Heart left ventricle (tissue), 16 donors: ENCODE results near the gene MAD2L2. TPM values are rescaled to one million over a fixed set of nuclear protein-coding genes. Genes with fewer than 3 reads are reported as not detected.

Experiments
- ATAC-seq, 4 donors: fragments of 200-7000 bp; cut with Tn5 transposase; one replicate each; pipeline ENCODE4 v1.9.1; 2020 to 2022; ENCODE audit warnings: moderate library complexity in 4 of 4, mild to moderate bottlenecking in 3 of 4, moderate number of reproducible peaks in 1 of 4
- DNase-seq, 5 donors: peaks; one replicate each; pipeline ENCODE4 v3.0.0-alpha.2; 2020
- H3K27ac ChIP-seq, 12 donors: fragments of 200-600 bp; sonication (generic) in 4 of 12; one replicate each; pipeline versions ENCODE4 v1.5.0 to v1.8.0; 2016 to 2022; ENCODE audit warnings: mild to moderate bottlenecking in 2 of 12
- H3K27me3 ChIP-seq, 9 donors: fragments of 200-600 bp; sonication (generic) in 2 of 9; one replicate each; pipeline versions ENCODE4 v1.5.1 to v1.8.0; 2016 to 2022; ENCODE audit warnings: mild to moderate bottlenecking in 3 of 9
- H3K36me3 ChIP-seq, 9 donors: fragments of 200-600 bp; sonication (generic) in 2 of 9; one replicate each; pipeline versions ENCODE4 v1.5.0 to v1.8.0; 2018 to 2022; ENCODE audit warnings: mild to moderate bottlenecking in 2 of 9
- H3K4me1 ChIP-seq, 12 donors: fragments of 200-600 bp; sonication (generic) in 4 of 12; one replicate each; pipeline versions ENCODE4 v1.5.0 to v1.8.0; 2016 to 2022; ENCODE audit warnings: mild to moderate bottlenecking in 3 of 12
- H3K4me3 ChIP-seq, 12 donors: fragments of 200-600 bp; sonication (generic) in 4 of 12; one replicate each; pipeline versions ENCODE4 v1.5.0 to v1.8.0; 2017 to 2022; ENCODE audit warnings: mild to moderate bottlenecking in 9 of 12, moderate library complexity in 4 of 12
- H3K9me3 ChIP-seq, 12 donors: fragments of 200-600 bp; sonication (generic) in 4 of 12; one replicate each; pipeline versions ENCODE4 v1.5.0 to v1.8.0; 2016 to 2022; ENCODE audit warnings: mild to moderate bottlenecking in 1 of 12
- CTCF ChIP-seq, 12 donors: fragments of 200-600 bp; sonication (generic) in 4 of 12; IDR thresholded peaks; one replicate each; pipeline versions ENCODE4 v1.5.0 to v1.8.0; 2018 to 2022; ENCODE audit warnings: antibody characterized with exemption in 12 of 12, mild to moderate bottlenecking in 5 of 12
- POLR2A ChIP-seq, 2 donors: fragments of 450-650 bp; IDR thresholded peaks; one replicate each; pipeline ENCODE4 v1.6.1; 2017; ENCODE audit warnings: antibody characterized with exemption in 2 of 2, mild to moderate bottlenecking in 2 of 2, moderate library complexity in 2 of 2
- whole genome bisulfite sequencing, 4 donors: extraction: QIAGEN DNeasy Blood & Tissue Kit in 2 of 4; methylation state at CpG; one replicate each; pipeline versions ENCODE4 v1.1.5 to v1.1.7; 2013 to 2018; 5-methylcytosine and 5-hydroxymethylcytosine counted together
- intact Hi-C, 10 donors: fragments of 100-400 bp; cut with DNase I; formaldehyde crosslinking; loops; one replicate each; pipeline versions ENCODE4 v1.11.1 to v1.14.2; 2022
- polyA plus RNA-seq, 2 donors: library from polyadenylated mRNA; stranded (reverse); fragments of 200-250 nt; gene quantifications; one replicate each; pipeline ENCODE4 v1.2.3, GENCODE V29; 2013
- total RNA-seq, 9 donors: library from RNA; depleted of rRNA in 2 of 9; stranded (reverse); fragments of >200 nt in 2 of 9; fragmentation: NEBNext Ultra II Directional in 3 of 9; extraction: Animal tissue kit (Norgen Biotek cat#: 25700) in 3 of 9; gene quantifications; one replicate each; pipeline versions ENCODE4 v1.1.0 to v1.2.4, GENCODE V29; 2016 to 2023
- donor health status: ischemic (EF 13 %, LVEDD 7.1; RV severe dilation, severe dysfunction).
- donor health status: healthy with polysubstance abuse.
- donor health status: DM: no; HTN: yes; CAD: no.
- donor health status: DM: no; HTN: no; CAD: no.
- donor health status: ischemic (EF 25% LVEDD 6.9; RV normal size, moderate dysfunction).
- donor health status: ischemic (EF 25% LVEDD 5.7; RV mildly dilated, moderate dysfunction).
- donor health status: healthy.
- donor health status: DM: yes; HTN: yes; CAD: no.
- donor health status: ischemic (EF 35%, LVEDD 5.7; RV mildly dilated, moderate dysfunction).
- donor health status: nonischemic (EF 11% LVEDD 7.7; RV severe dilation, severe dysfunction).
- donor health status: DM: yes; HTN: yes; CAD: no.
- donor health status: PGD.
- donor health status: ischemic (EF 29% LVEDD 5.4; RV normal size, mild dysfunction).
- donor health status: nonischemic (EF 23%, LVEDD 6.1; RV moderate dilation, normal function).

MAD2L2 gene
- total and polyA plus RNA-seq, 11 donors: 15.9 to 54.2 (median 18.5) TPM

DNA sequence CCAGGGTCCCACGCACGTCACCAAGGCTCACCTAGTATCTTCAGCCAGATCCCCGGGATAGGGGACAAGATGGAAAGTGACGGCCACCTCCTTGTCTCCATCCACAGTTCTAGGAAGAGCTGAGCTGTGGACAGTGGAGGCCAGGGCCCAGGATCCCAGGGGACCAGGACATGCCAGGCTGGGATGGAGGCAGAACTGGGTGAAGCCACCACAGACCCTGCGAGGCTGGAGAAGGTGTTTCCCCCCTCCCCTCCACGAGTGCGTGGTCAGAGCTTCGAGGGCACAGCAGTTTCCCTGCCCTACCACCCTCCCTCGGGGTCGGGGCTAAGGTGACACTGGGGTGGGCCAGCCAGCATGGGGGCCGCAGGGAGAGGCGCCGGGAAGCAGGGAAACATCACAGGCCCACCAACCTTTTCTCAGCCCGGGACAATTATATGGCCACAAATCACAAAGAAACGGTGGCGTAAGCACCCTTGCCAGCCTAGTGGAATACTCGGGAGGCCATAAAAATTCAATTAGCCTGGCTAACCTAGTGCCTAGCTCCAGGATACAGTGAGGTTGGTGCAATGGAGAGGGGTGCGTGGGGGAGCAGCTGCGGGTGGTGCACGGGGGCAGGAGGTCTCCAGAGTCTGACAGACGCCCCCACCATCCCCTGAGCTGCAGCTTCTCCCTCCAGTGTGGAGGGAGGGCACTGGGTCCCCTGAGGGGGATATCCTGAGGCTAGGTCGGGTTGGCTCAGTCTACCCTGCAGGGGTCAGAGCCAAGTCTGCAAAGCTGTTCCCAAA, 23.9 kb upstream of the MAD2L2 start:
- no peak for TF ChIP-seq CTCF (IDR thresholded peaks at IDR 0.05)
- no peak for TF ChIP-seq POLR2A (IDR thresholded peaks at IDR 0.05)
- no peak for ATAC-seq
- no peaks in the 10 kb centered on the region for H3K9me3 ChIP-seq
- WGBS, 4 donors: 76 to 82% (median 79%) methylated on average over 12 to 22 of the region's 22 CpGs
- no peak overlapping the region for H3K27ac ChIP-seq
- H3K36me3 ChIP-seq: no peaks in the 10 kb centered on the region
- intact Hi-C loops: loop anchor here in 2 of 10 donors (5.0 kb wide), 2 partner anchors 33 to 668 kb away; no protein-coding TSS in a partner anchor
- no peak for DNase-seq
- H3K4me3 ChIP-seq: no peak overlapping the region
- H3K27me3 ChIP-seq: peaks cover 6 to 40% (median 17%) of the 10 kb centered on the region in 9 donors
- peaks cover 0 to 29% (median 11%) of the 10 kb centered on the region in 12 donors for H3K4me1 ChIP-seq

- H3K4me3 ChIP-seq: no peak overlapping the region
- 68 to 81% (median 70%) methylated on average over 8 to 11 of the region's 11 CpGs for WGBS, 4 donors
- H3K4me1 ChIP-seq: peaks cover 0 to 29% (median 11%) of the 10 kb centered on the region in 12 donors
- TF ChIP-seq POLR2A (IDR thresholded peaks at IDR 0.05) (no peak), CTCF (IDR thresholded peaks at IDR 0.05) (no peak)
- DNase-seq (no peak), ATAC-seq (no peak)
- no peaks in the 10 kb centered on the region for H3K9me3 ChIP-seq
- no peaks in the 10 kb centered on the region for H3K36me3 ChIP-seq
- H3K27ac ChIP-seq: no peak overlapping the region
- intact Hi-C loops: no loop called here
- H3K27me3 ChIP-seq: peaks cover 6 to 44% (median 17%) of the 10 kb centered on the region in 9 donors
Measured at GRCh38 chr1:11704194-11704529, 23.2 kb upstream of the MAD2L2 start.

- intact Hi-C loops: no loop called here
- no peak for TF ChIP-seq CTCF (IDR thresholded peaks at IDR 0.05)
- TF ChIP-seq POLR2A (IDR thresholded peaks at IDR 0.05): no peak
- no peaks in the 10 kb centered on the region for H3K9me3 ChIP-seq
- DNase-seq: no peak
- no peak for ATAC-seq
- H3K4me3 ChIP-seq: no peak overlapping the region
- H3K27ac ChIP-seq: no peak overlapping the region
- WGBS, 4 donors: 54 to 75% (median 66%) methylated on average over 8 of the region's 8 CpGs
- H3K36me3 ChIP-seq: no peaks in the 10 kb centered on the region
- H3K27me3 ChIP-seq: peaks cover 6 to 50% (median 17%) of the 10 kb centered on the region in 9 donors
- H3K4me1 ChIP-seq: peaks cover 0 to 29% (median 11%) of the 10 kb centered on the region in 12 donors
Measured at GRCh38 chr1:11703357-11704193, 22.6 kb upstream of the MAD2L2 start.
